Measurements from ENCODE around the gene GAS2L1.

GAS2L1 gene

DNA sequence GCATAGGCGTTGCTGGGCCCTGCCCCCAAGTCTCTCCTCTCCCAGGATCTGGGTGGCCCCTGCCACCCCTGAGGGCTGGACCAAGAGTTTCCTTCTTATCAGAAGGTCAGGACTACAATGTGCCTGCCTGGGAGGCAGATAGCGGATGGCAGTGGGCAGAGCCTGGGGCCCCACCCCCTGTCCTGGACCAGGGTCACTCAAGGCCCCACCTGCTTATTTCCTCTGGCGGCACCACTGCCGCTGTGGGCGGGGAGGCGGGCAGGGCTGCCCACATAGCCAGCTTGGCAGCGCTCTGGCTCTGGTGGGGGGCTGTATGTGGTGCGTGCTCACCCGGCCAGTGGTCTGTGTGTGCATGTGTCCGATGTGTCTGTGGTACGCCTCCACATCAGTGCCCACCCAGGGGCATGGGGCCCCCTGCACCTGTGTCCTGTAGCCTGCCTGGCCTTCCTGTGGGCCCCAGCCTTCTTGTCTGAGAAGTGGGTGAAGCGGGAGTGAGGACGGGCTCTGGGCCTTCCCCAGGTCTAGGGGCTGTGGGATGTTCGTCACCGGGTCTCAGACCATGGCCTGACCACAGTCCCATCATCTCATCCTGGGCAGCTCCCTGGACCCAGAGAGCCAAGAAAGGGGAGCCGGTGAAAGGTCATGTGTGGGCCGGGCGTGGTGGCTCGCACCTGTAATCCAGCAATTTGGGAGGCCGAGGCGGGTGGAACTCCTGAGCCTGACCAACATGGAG, 3.0 kb downstream of the GAS2L1 start:
- H3K4me3 ChIP-seq (ENCODE audit: low read depth, low read length) = no peak overlapping the region
- no peak for DNase-seq (ENCODE audit: low read depth)
- TF ChIP-seq, protein P1, sequence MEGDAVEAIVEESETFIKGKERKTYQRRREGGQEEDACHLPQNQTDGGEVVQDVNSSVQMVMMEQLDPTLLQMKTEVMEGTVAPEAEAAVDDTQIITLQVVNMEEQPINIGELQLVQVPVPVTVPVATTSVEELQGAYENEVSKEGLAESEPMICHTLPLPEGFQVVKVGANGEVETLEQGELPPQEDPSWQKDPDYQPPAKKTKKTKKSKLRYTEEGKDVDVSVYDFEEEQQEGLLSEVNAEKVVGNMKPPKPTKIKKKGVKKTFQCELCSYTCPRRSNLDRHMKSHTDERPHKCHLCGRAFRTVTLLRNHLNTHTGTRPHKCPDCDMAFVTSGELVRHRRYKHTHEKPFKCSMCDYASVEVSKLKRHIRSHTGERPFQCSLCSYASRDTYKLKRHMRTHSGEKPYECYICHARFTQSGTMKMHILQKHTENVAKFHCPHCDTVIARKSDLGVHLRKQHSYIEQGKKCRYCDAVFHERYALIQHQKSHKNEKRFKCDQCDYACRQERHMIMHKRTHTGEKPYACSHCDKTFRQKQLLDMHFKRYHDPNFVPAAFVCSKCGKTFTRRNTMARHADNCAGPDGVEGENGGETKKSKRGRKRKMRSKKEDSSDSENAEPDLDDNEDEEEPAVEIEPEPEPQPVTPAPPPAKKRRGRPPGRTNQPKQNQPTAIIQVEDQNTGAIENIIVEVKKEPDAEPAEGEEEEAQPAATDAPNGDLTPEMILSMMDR (IDR thresholded peaks at IDR 0.05; ENCODE audit: control insufficient read depth, extremely low read depth, insufficient read depth) = no peak

DNA sequence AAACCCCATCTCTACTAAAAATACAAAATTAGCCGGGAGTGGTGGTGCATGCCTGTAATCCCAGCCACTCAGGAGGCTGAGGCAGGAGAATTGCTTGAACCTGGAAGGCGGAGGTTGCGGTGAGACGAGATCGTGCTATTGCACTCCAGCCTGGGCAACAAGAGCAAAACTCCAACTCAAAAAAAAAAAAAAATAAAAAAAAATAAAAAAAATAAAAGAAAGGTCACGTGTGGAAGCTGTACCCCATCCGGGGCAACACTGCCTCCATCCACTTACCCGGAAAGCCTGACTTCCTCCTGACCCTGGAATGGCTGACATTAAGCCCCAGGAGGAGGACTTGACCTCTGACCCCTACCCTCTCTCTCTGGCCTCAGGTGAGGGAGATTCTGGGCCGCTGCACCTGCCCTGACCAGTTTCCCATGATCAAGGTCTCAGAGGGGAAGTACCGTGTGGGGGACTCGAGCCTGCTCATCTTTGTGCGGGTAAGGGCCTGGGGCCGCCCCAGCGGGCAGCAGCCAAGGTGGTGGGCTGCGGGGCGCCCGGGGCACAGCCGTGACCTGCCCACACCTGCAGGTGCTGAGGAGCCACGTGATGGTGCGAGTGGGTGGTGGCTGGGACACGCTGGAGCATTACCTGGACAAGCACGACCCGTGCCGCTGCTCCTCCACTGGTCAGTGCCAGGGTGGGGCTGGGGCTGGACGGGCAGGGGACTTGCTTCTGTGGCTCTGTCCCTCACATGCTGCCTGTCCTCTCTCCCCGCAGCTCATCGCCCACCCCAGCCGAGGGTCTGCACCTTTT, 3.8 kb downstream of the GAS2L1 start:
- H3K4me3 ChIP-seq (ENCODE audit: low read depth, low read length) = no peak overlapping the region
- TF ChIP-seq, protein P1 (IDR thresholded peaks at IDR 0.05; ENCODE audit: control insufficient read depth, extremely low read depth, insufficient read depth) = no peak
- DNase-seq (ENCODE audit: low read depth) = no peak

DNA sequence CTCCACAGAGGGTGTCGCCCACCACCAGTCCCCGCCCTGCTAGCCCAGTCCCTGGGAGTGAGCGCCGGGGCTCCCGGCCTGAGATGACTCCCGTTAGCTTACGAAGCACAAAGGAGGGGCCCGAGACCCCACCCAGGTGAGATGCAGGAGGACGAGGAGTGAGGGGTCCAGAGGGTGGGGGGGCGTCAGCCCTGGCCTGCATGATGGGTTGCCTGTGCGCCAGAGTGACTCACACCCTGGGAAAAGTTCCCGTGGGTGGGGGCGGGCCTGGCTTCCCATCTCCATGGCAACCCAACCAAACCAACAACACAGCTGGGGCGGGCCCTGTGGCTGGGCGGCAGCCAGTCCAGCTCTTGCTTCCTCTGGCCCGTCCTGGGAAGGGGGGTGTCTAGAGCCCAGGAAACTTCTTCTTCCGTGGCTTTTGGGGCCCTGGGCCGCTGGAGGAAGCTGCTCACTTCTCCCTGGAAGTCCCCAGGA, 4.5 kb downstream of the GAS2L1 start:
- TF ChIP-seq, protein P1 (IDR thresholded peaks at IDR 0.05; ENCODE audit: control insufficient read depth, extremely low read depth, insufficient read depth) = no peak

DNA sequence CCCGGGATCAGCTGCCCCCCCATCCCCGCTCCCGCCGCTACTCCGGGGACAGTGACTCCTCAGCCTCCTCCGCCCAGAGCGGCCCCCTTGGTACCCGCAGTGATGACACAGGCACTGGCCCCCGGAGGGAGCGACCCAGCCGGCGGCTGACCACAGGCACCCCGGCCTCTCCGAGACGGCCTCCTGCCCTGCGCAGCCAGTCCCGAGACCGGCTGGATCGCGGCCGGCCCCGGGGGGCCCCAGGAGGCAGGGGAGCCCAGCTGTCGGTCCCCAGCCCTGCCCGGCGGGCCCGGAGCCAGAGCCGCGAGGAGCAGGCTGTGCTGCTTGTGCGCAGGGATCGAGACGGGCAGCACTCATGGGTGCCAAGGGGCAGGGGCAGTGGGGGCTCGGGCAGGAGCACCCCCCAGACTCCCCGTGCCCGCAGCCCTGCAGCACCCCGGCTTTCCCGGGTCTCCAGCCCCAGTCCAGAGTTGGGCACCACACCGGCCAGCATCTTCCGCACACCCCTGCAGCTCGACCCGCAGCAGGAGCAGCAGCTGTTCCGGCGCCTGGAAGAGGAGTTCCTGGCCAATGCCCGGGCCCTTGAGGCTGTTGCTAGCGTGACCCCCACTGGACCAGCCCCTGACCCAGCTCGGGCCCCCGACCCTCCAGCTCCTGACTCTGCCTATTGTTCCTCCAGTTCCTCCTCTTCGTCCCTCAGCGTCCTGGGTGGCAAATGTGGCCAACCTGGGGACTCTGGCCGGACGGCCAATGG, 5.2 kb downstream of the GAS2L1 start:
- no peak overlapping the region for H3K4me3 ChIP-seq (ENCODE audit: low read depth, low read length)
- TF ChIP-seq, protein P1 (IDR thresholded peaks at IDR 0.05; ENCODE audit: control insufficient read depth, extremely low read depth, insufficient read depth) = no peak
- no peak for DNase-seq (ENCODE audit: low read depth)

More for the DNA sequence above, 4.5 kb downstream of the GAS2L1 start:
- DNase-seq (ENCODE audit: low read depth) = peak; percentile 36
- H3K4me3 ChIP-seq (ENCODE audit: low read depth, low read length) = no peak overlapping the region

DNA sequence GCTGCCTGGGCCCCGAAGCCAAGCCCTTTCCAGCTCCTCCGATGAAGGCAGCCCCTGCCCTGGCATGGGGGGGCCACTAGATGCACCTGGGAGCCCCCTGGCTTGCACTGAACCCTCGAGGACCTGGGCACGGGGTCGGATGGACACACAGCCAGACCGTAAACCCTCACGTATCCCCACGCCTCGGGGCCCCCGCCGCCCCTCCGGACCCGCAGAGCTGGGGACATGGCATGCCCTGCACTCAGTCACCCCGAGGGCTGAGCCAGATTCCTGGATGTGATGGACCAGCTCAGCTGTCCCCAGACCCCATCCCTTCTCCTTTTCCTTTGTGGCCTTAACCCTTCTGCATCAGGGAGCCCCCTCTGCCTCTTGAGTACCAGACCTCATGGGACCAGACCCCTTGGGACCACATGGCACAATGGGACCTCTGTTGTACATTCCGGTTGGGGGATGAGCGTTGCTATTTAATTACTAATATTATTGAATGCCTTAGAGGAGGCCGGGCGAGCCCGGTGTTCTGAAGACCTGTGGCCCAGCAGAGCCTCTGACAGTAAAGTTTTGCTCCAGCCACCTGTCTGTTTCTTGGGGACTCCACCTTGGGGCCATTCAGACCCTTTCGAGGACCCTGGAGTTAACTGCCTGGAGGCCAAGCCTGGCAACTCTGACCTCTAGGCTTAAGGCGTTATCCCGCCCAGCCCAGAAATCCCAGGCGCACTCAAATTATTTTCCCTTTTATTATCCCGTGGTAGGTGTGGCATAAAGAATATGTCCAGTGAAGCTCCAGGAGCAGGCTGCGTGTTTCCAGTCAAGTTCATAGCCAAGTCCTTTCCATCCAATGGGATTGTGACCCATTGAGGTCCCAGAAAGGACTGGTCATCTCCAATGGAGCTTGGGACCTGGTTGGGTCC, 6.0 kb downstream of the GAS2L1 start:
- DNase-seq (ENCODE audit: low read depth) = no peak
- TF ChIP-seq, protein P1 (IDR thresholded peaks at IDR 0.05; ENCODE audit: control insufficient read depth, extremely low read depth, insufficient read depth) = no peak

DNA sequence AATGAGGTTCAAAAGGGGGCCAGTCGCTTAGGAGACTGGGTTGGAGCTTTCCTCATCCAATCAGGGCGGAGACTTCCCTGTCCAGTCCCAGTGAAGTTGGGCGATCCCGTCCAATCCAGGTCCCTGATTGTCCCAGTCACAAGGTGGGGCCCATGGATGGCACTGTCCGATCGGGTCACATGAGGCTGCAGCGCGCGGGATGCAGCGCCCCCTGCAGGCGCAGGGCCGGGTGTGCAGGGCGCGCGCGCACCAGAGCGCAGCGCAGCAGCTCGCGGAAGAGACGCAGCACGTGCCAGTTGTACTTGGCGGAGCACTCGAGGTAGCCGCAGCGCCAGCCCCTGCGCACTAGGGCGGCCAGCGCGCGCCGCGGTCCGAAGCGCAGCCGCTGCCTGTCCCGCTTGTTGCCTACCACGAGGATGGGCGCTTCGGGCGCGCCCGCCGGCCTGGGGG, 6.7 kb downstream of the GAS2L1 start:
- TF ChIP-seq, protein P1 (IDR thresholded peaks at IDR 0.05; ENCODE audit: control insufficient read depth, extremely low read depth, insufficient read depth) = peak; percentile 20; the same call in 1 of the 2 replicates
- H3K4me3 ChIP-seq (ENCODE audit: low read depth, low read length) = no peak overlapping the region
- DNase-seq (ENCODE audit: low read depth) = no peak

More for the DNA sequence above, 6.0 kb downstream of the GAS2L1 start:
- no peak overlapping the region for H3K4me3 ChIP-seq (ENCODE audit: low read depth, low read length)

Data from LNCaP clone FGC (cell line).